H1 (cell line): Measurements from ENCODE around the gene SLC17A8. TPM values are rescaled to one million over a fixed set of nuclear protein-coding genes. Genes with fewer than 3 reads are reported as not detected.

Experiments used
- CTCF ChIA-PET: fragments of 300-600 bp; sonication (Branson Sonifier 250); formaldehyde crosslinking; loops from one replicate; lab custom pipeline; 2021; ENCODE audit not compliant: partially characterized antibody; lab: Charles Lee
- POLR2A ChIA-PET: fragments of 300-600 bp; sonication (Branson Sonifier 250); formaldehyde crosslinking; loops from one replicate; lab custom pipeline; 2021; ENCODE audit warnings: inconsistent platforms; ENCODE audit not compliant: partially characterized antibody; lab: Charles Lee
- DNase-seq, 2 experiments: peaks; one replicate each; pipeline versions ENCODE4 v3.0.0 to v3.0.0-alpha.2; 2010 to 2022; ENCODE audit warnings: low spot score in 2 of 2, low read depth in 1 of 2, mixed read lengths in 1 of 2
- FAIRE-seq: peaks from 2 replicates; lab custom pipeline; 2011; peaks lifted over from hg19 to GRCh38; lab: Jason Lieb, UNC
- H2AFZ ChIP-seq: 2 replicates; pipeline ENCODE4 v1.8.1; 2012; ENCODE audit warnings: low read length, inconsistent platforms
- H2AK5ac ChIP-seq: 2 replicates; pipeline ENCODE4 v1.6.1; 2013; ENCODE audit warnings: low read depth, low read length
- H2BK120ac ChIP-seq: replicated peaks from 2 replicates; pipeline ENCODE3; 2013; ENCODE audit warnings: low read depth, low read length, inconsistent platforms
- H2BK12ac ChIP-seq: 2 replicates; pipeline ENCODE4 v1.6.1; 2013; ENCODE audit warnings: low read depth, low read length
- H2BK15ac ChIP-seq: 2 replicates; pipeline ENCODE4 v1.6.1; 2013; ENCODE audit warnings: low read length
- H2BK20ac ChIP-seq: 2 replicates; pipeline ENCODE4 v1.6.1; 2013; ENCODE audit warnings: low read length
- H2BK5ac ChIP-seq: 2 replicates; pipeline ENCODE4 v1.6.1; 2013; ENCODE audit warnings: low read depth, low read length
- H3K14ac ChIP-seq: 2 replicates; pipeline ENCODE4 v1.6.1; 2013; ENCODE audit warnings: inconsistent platforms; ENCODE audit not compliant: insufficient read length
- H3K18ac ChIP-seq: 2 replicates; pipeline ENCODE4 v1.6.1; 2013; ENCODE audit warnings: low read length; ENCODE audit errors: extremely low read depth
- H3K23ac ChIP-seq: 2 replicates; pipeline ENCODE4 v1.6.1; 2013; ENCODE audit warnings: inconsistent platforms; ENCODE audit not compliant: insufficient read length
- H3K23me2 ChIP-seq: 2 replicates; pipeline ENCODE4 v1.6.1; 2013; ENCODE audit warnings: low read depth, low read length
- H3K27ac ChIP-seq: 2 replicates; pipeline ENCODE4 v1.6.1; 2011; ENCODE audit warnings: low read depth, low read length, inconsistent platforms
- H3K27me3 ChIP-seq, 4 experiments: replicated peaks in 1 of 4; 1 replicate in 1 of 4; 2 replicates in 3 of 4; pipeline versions ENCODE4 v1.6.1 to v1.8.1; 2011 to 2013; ENCODE audit warnings: low read length in 3 of 4, mild to moderate bottlenecking in 3 of 4, inconsistent platforms in 2 of 4, mixed read lengths in 2 of 4, moderate library complexity in 1 of 4; ENCODE audit not compliant: control insufficient read depth in 3 of 4, insufficient read depth in 3 of 4; ENCODE audit errors: extremely low read depth in 1 of 4
- H3K36me3 ChIP-seq, 4 experiments: 2 replicates each; pipeline versions ENCODE4 v1.6.1 to v1.8.1; 2011 to 2013; ENCODE audit warnings: mild to moderate bottlenecking in 4 of 4, low read length in 3 of 4, moderate library complexity in 2 of 4, control low read depth in 1 of 4, inconsistent platforms in 1 of 4; ENCODE audit not compliant: insufficient read depth in 4 of 4, control insufficient read depth in 2 of 4
- H3K4ac ChIP-seq: replicated peaks from 2 replicates; pipeline ENCODE3; 2013; ENCODE audit warnings: low read length, low read depth, mixed read lengths, inconsistent platforms; ENCODE audit not compliant: insufficient read length
- H3K4me1 ChIP-seq, 4 experiments: replicated peaks in 1 of 4; 1 replicate in 1 of 4; 2 replicates in 3 of 4; pipeline versions ENCODE4 v1.6.1 to v1.8.1; 2011 to 2013; ENCODE audit warnings: low read length in 3 of 4, inconsistent platforms in 2 of 4, mixed read lengths in 1 of 4; ENCODE audit not compliant: insufficient read depth in 4 of 4, control insufficient read depth in 3 of 4
- H3K4me2 ChIP-seq, 2 experiments: 2 replicates each; pipeline versions ENCODE4 v1.6.1 to v1.8.1; 2011 to 2013; ENCODE audit warnings: low read depth in 2 of 2, low read length in 2 of 2, control low read depth in 1 of 2, inconsistent platforms in 1 of 2, mild to moderate bottlenecking in 1 of 2; ENCODE audit not compliant: insufficient read depth in 1 of 2
- H3K4me3 ChIP-seq, 4 experiments: fragments of 200-600, 300-600 bp in 1 of 4; sonication (generic), shearing (Covaris generic), sonication (Bioruptor Twin) in 1 of 4; 2 replicates each; pipeline versions ENCODE4 v1.5.1 to v1.8.1; 2011 to 2016; ENCODE audit warnings: low read length in 4 of 4, low read depth in 3 of 4, control low read depth in 2 of 4, inconsistent platforms in 2 of 4, mild to moderate bottlenecking in 2 of 4, mixed read lengths in 1 of 4, moderate library complexity in 1 of 4; ENCODE audit not compliant: insufficient read depth in 2 of 4; ENCODE audit errors: extremely low read depth in 1 of 4
- H3K56ac ChIP-seq: replicated peaks from 2 replicates; pipeline ENCODE3; 2013; ENCODE audit warnings: low read depth, mild to moderate bottlenecking, mixed read lengths, low read length, inconsistent platforms; ENCODE audit not compliant: insufficient read length
- H3K79me1 ChIP-seq: 2 replicates; pipeline ENCODE4 v1.6.1; 2013; ENCODE audit warnings: low read depth, low read length, control low read depth
- H3K79me2 ChIP-seq, 2 experiments: 2 replicates each; pipeline versions ENCODE4 v1.6.1 to v1.8.1; 2012 to 2013; ENCODE audit warnings: low read length in 2 of 2, mild to moderate bottlenecking in 2 of 2, inconsistent platforms in 1 of 2; ENCODE audit not compliant: insufficient read depth in 2 of 2, control insufficient read depth in 1 of 2
- H3K9ac ChIP-seq, 4 experiments: replicated peaks in 1 of 4; 1 replicate in 1 of 4; 2 replicates in 3 of 4; pipeline versions ENCODE4 v1.6.1 to v1.8.1; 2011 to 2013; ENCODE audit warnings: low read depth in 3 of 4, low read length in 3 of 4, control low read depth in 2 of 4, mild to moderate bottlenecking in 2 of 4, moderate library complexity in 2 of 4, inconsistent platforms in 1 of 4; ENCODE audit errors: extremely low read depth in 1 of 4
- H3K9me3 ChIP-seq, 2 experiments: 2 replicates each; pipeline versions ENCODE4 v1.6.1 to v1.8.1; 2012 to 2013; ENCODE audit warnings: mild to moderate bottlenecking in 2 of 2, moderate library complexity in 2 of 2, control low read depth in 1 of 2, inconsistent platforms in 1 of 2, low read depth in 1 of 2, low read length in 1 of 2, mixed read lengths in 1 of 2; ENCODE audit not compliant: insufficient read depth in 2 of 2
- H4K20me1 ChIP-seq, 2 experiments: replicated peaks in 1 of 2; 2 replicates each; pipeline versions ENCODE3 to v1.8.1; 2011 to 2013; ENCODE audit warnings: inconsistent platforms in 2 of 2, low read length in 2 of 2, mild to moderate bottlenecking in 1 of 2; ENCODE audit not compliant: insufficient read depth in 2 of 2, control insufficient read depth in 1 of 2
- H4K5ac ChIP-seq: 2 replicates; pipeline ENCODE4 v1.6.1; 2013; ENCODE audit warnings: low read length, low read depth, mixed read lengths, inconsistent platforms; ENCODE audit not compliant: insufficient read length
- H4K8ac ChIP-seq: 2 replicates; pipeline ENCODE4 v1.8.0; 2013; ENCODE audit warnings: mild to moderate bottlenecking, moderate library complexity, low read length, inconsistent platforms; ENCODE audit not compliant: insufficient read depth; ENCODE audit errors: extremely low read depth
- H4K91ac ChIP-seq: replicated peaks from 2 replicates; pipeline ENCODE3; 2013; ENCODE audit warnings: low read length, mixed read lengths, inconsistent platforms; ENCODE audit not compliant: insufficient read length
- CBX5 ChIP-seq: fragments of 300-800, 300-1000 bp; sonication (generic); IDR thresholded peaks from 2 replicates; pipeline ENCODE4 v1.7.1; 2016; ENCODE audit warnings: antibody characterized with exemption, low read length, low read depth
- CHD1 ChIP-seq: IDR thresholded peaks from 2 replicates; pipeline ENCODE4 v1.6.1; 2012; ENCODE audit warnings: low read depth, low read length, improper control_type of control experiment
- CREB1 ChIP-seq: IDR thresholded peaks from 2 replicates; pipeline ENCODE4 v1.6.1; 2012; ENCODE audit warnings: inconsistent platforms
- EP300 ChIP-seq, 2 experiments: IDR thresholded peaks; 1 replicate in 1 of 2; 2 replicates in 1 of 2; pipeline ENCODE4 v1.6.1; 2011 to 2012; ENCODE audit warnings: low read depth in 2 of 2, low read length in 2 of 2, mild to moderate bottlenecking in 2 of 2, borderline replicate concordance in 1 of 2, inconsistent platforms in 1 of 2, moderate library complexity in 1 of 2
- FOSL1 ChIP-seq: IDR thresholded peaks from 2 replicates; pipeline ENCODE4 v1.6.1; 2011; ENCODE audit warnings: mild to moderate bottlenecking, low read depth, low read length, moderate library complexity; ENCODE audit not compliant: insufficient read depth
- HDAC2 ChIP-seq, 2 experiments: fragments of 300-600 bp in 1 of 2; sonication (generic) in 1 of 2; IDR thresholded peaks; 2 replicates each; pipeline ENCODE4 v1.6.1; 2011 to 2012; ENCODE audit warnings: low read depth in 2 of 2, low read length in 2 of 2, mild to moderate bottlenecking in 2 of 2, moderate library complexity in 2 of 2, borderline replicate concordance in 1 of 2, inconsistent platforms in 1 of 2
- KDM1A ChIP-seq: fragments of 200-600, 300-600 bp; sonication (generic); IDR thresholded peaks from 2 replicates; pipeline ENCODE4 v1.7.1; 2016; ENCODE audit warnings: mild to moderate bottlenecking, low read length, borderline replicate concordance
- MAX ChIP-seq: IDR thresholded peaks from 2 replicates; pipeline ENCODE4 v1.6.1; 2012; ENCODE audit warnings: inconsistent platforms
- PHF8 ChIP-seq: fragments of 200-600 bp; sonication (generic); conservative IDR thresholded peaks from 2 replicates; pipeline ENCODE4 v1.7.1; 2012; ENCODE audit warnings: low read depth, mild to moderate bottlenecking, inconsistent platforms, low read length, moderate library complexity
- RBBP5 ChIP-seq: IDR thresholded peaks from 2 replicates; pipeline ENCODE4 v1.7.1; 2012; ENCODE audit warnings: low read depth, mild to moderate bottlenecking, inconsistent platforms, low read length, moderate library complexity, borderline replicate concordance
- SAP30 ChIP-seq: fragments of 300-600 bp; sonication (generic); IDR thresholded peaks from 2 replicates; pipeline ENCODE4 v1.7.1; 2012; ENCODE audit warnings: low read length, moderate library complexity, mild to moderate bottlenecking, inconsistent platforms; ENCODE audit not compliant: insufficient read depth, insufficient replicate concordance
- SP2 ChIP-seq: IDR thresholded peaks from 2 replicates; pipeline ENCODE4 v1.6.1; 2012; ENCODE audit warnings: mild to moderate bottlenecking, low read length, inconsistent platforms
- TBP ChIP-seq: IDR thresholded peaks from 2 replicates; pipeline ENCODE4 v1.6.1; 2011; ENCODE audit warnings: low read depth, low read length, improper control_type of control experiment
- TCF12 ChIP-seq: IDR thresholded peaks from 2 replicates; pipeline ENCODE4 v1.6.1; 2011; ENCODE audit warnings: low read depth, mild to moderate bottlenecking, low read length
- YY1 ChIP-seq: IDR thresholded peaks from 2 replicates; pipeline ENCODE4 v1.6.1; 2011; ENCODE audit warnings: low read depth, mild to moderate bottlenecking, low read length
- polyA plus RNA-seq, 7 experiments: library from polyadenylated mRNA; depleted of rRNA in 3 of 7; stranded (reverse) in 5 of 7; unstranded in 2 of 7; fragments of >200 nt in 5 of 7; fragments of 200-250 nt in 2 of 7; gene quantifications; 1 replicate in 5 of 7; 2 replicates in 1 of 7; 4 replicates in 1 of 7; pipeline versions ENCODE4 v1.2.1 to v1.2.3, GENCODE V29; 2011 to 2013; ENCODE audit warnings: missing spikeins in 2 of 7, mixed read lengths in 2 of 7
- total RNA-seq: library from RNA; stranded (reverse); fragmentation: NEBNext Ultra II Directional; extraction: Animal tissue kit (Norgen Biotek cat#: 25700); gene quantifications from 2 replicates; pipeline ENCODE4 v1.2.1, GENCODE V29; 2021

SLC17A8 gene
- total and polyA plus RNA-seq, 2 of the 8 experiments (the other 6 are each of a cell fraction or from before 2014, with no cell fraction given), result 0.14 to 0.30 TPM

GRCh38 chr12:100337727-100338126 lies 19.1 kb upstream of the SLC17A8 start:
- FAIRE-seq (no peak), DNase-seq (no peak)
- H4K8ac ChIP-seq, result no peak overlapping the region
- H4K5ac ChIP-seq, result no peak overlapping the region
- no peaks in the 10 kb centered on the region for H3K79me1 ChIP-seq
- H3K9me3 ChIP-seq, result no peaks in the 10 kb centered on the region
- TF ChIP-seq PHF8, result no peak
- TF ChIP-seq YY1, result no peak
- TF ChIP-seq MAX, result no peak
- TF ChIP-seq EP300 (IDR thresholded peaks at IDR 0.05; ENCODE audit: borderline replicate concordance in 1 of 2, low read depth in 2 of 2, low read length in 2 of 2), result no peak
- TF ChIP-seq CBX5, result no peak
- no peak for TF ChIP-seq CREB1
- TF ChIP-seq CHD1, result no peak
- TF ChIP-seq KDM1A, result no peak
- TF ChIP-seq SP2, result no peak
- TF ChIP-seq FOSL1, result no peak
- no peak for TF ChIP-seq RBBP5
- TF ChIP-seq TBP, result no peak
- TF ChIP-seq HDAC2 (IDR thresholded peaks at IDR 0.05; ENCODE audit: borderline replicate concordance in 1 of 2, low read depth in 2 of 2, low read length in 2 of 2), result no peak
- no peak for TF ChIP-seq TCF12
- TF ChIP-seq SAP30, result no peak
- H3K4me3 ChIP-seq, result no peak overlapping the region
- no peaks in the 10 kb centered on the region for H4K20me1 ChIP-seq
- no peaks in the 10 kb centered on the region for H3K4me1 ChIP-seq
- no peak overlapping the region for H2BK120ac ChIP-seq
- H2BK20ac ChIP-seq, result no peak overlapping the region
- ChIA-PET POLR2A (no interaction called here), CTCF (interaction anchor here (0.9 to 2.0 kb wide), 6 partner anchors 11 to 103 kb away, joined by 3 to 8 read pairs (median 3); no protein-coding TSS in a partner anchor)
- no peak overlapping the region for H2AFZ ChIP-seq
- no peak overlapping the region for H2BK5ac ChIP-seq
- H3K18ac ChIP-seq, result no peak overlapping the region
- H3K79me2 ChIP-seq, result no peaks in the 10 kb centered on the region
- H3K23ac ChIP-seq, result no peak overlapping the region
- no peaks in the 10 kb centered on the region for H3K27me3 ChIP-seq
- no peak overlapping the region for H3K9ac ChIP-seq
- no peaks in the 10 kb centered on the region for H3K23me2 ChIP-seq
- no peak overlapping the region for H3K56ac ChIP-seq
- no peak overlapping the region for H3K27ac ChIP-seq
- no peak overlapping the region for H2AK5ac ChIP-seq
- no peak overlapping the region for H2BK15ac ChIP-seq
- no peak overlapping the region for H2BK12ac ChIP-seq
- no peak overlapping the region for H3K4me2 ChIP-seq
- no peak overlapping the region for H4K91ac ChIP-seq
- H3K36me3 ChIP-seq, result peaks cover 2 to 49% (median 9%) of the 10 kb centered on the region in 4 experiments; a peak in 6 of 8 replicates
- H3K4ac ChIP-seq, result no peak overlapping the region
- H3K14ac ChIP-seq, result no peak overlapping the region
